ENCODE data around the gene NOBOX. TPM values are rescaled to one million over a fixed set of nuclear protein-coding genes. Genes with fewer than 3 reads are reported as not detected.
A peak's percentile ranks its signal among the peaks of the same experiment; 100 is the strongest.
"Not testable (repeated sequence)": the region's sequence is repeated elsewhere in the genome, so short reads cannot be mapped to it uniquely, and the experiment has no call there.

The NOBOX gene
- total RNA-seq, 4 donors from 2014 or later: not detected

- TF ChIP-seq POLR2A (IDR thresholded peaks at IDR 0.05) (no peak), CTCF (IDR thresholded peaks at IDR 0.05) (peak in 1 of 2 donors; percentile 28)
- no peaks in the 10 kb centered on the region for H3K36me3 ChIP-seq
- no peaks in the 10 kb centered on the region for H3K4me1 ChIP-seq
- peak in 1 of 2 donors; percentile 67 for DNase-seq (ENCODE audit: low spot score in 2 of 2)
- WGBS: 60% methylated on average over 4 of the region's 4 CpGs
- H3K27ac ChIP-seq: no peak overlapping the region
- no peaks in the 10 kb centered on the region for H3K9me3 ChIP-seq
- H3K4me3 ChIP-seq: no peak overlapping the region
- no peaks in the 10 kb centered on the region for H3K27me3 ChIP-seq
Measured at GRCh38 chr7:144437370-144438191, 34.1 kb upstream of the NOBOX start.

DNA sequence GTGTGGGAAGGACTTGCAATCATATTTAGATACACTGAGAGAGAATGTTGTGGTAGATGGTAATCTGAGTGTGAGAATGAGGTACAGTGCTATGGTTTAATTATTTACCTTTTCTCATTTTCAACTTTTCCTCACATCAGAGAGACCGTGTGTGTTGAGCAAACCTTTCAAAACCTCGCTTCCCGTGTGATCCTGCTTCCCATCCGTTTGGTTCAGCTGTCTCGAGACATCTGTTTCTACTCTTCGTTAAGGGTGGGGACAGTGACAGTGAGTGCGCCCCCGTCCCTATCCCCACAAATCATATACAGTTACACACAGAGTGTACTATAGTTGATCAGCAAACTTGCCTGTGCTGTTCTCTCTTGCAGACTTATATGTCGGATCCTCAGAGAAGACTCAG lies 33.0 kb upstream of the NOBOX start:
- DNase-seq (ENCODE audit: low spot score in 2 of 2): no peak
- Histone ChIP-seq H3K27me3 (no peaks in the 10 kb centered on the region), H3K4me1 (no peaks in the 10 kb centered on the region), H3K36me3 (no peaks in the 10 kb centered on the region), H3K27ac (no peak overlapping the region), H3K4me3 (no peak overlapping the region), H3K9me3 (no peaks in the 10 kb centered on the region)
- WGBS: 74% methylated on average over 9 of the region's 9 CpGs
- TF ChIP-seq POLR2AphosphoS5 (IDR thresholded peaks at IDR 0.05) (no peak), CTCF (IDR thresholded peaks at IDR 0.05) (no peak), EP300 (IDR thresholded peaks at IDR 0.05) (no peak), POLR2A (IDR thresholded peaks at IDR 0.05) (no peak)

DNA sequence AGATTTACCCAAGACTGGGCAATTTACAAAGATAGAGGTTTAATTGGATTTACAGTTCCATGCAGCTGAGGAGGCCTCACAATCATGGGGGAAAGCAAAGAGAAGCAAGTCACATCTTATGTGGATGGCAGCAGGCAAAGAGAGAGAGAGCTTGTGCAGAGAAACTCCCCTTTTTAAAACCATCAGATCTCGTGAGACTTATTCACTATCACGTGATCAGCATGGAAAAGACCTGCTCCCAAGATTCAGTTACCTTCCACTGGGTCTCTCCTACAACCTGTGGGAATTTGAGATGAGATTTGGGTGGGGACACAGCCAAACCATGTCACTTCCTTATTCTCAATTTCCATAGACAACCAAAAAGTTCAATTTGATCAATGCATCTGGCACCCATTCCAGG lies 24.9 kb upstream of the NOBOX start:
- WGBS: 80% methylated on average over 2 of the region's 2 CpGs
- Histone ChIP-seq H3K36me3 (no peaks in the 10 kb centered on the region), H3K27me3 (no peaks in the 10 kb centered on the region), H3K27ac (no peak overlapping the region), H3K4me1 (no peaks in the 10 kb centered on the region), H3K4me3 (no peak overlapping the region), H3K9me3 (no peaks in the 10 kb centered on the region)
- TF ChIP-seq POLR2A (IDR thresholded peaks at IDR 0.05): no peak
- no peak for TF ChIP-seq POLR2AphosphoS5 (IDR thresholded peaks at IDR 0.05)
- TF ChIP-seq CTCF (IDR thresholded peaks at IDR 0.05): no peak
- no peak for TF ChIP-seq EP300 (IDR thresholded peaks at IDR 0.05)
- DNase-seq (ENCODE audit: low spot score in 2 of 2): no peak

DNA sequence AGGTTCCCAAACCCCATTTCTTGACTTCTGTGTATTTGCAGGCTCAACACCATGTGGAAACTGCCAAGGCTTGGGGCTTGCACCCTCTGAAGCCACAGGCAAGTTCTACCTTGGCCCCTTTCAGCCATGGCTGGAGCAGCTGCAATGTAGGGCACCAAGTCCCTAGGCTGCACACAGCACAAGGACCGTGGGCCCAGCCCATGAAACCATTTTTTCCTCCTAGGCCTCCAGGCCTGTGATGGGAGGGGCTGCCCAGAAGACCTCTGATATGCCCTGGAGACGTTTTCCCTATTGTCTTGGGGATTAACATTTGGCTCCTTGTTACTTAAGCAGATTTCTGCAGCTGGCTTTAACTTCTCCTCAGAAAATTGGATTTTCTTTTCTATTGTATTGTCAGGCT lies 24.0 kb upstream of the NOBOX start:
- H3K4me1 ChIP-seq; H3K4me3 ChIP-seq; H3K9me3 ChIP-seq; DNase-seq (ENCODE audit: low spot score in 2 of 2); H3K27ac ChIP-seq; H3K27me3 ChIP-seq; H3K36me3 ChIP-seq: not testable (repeated sequence)
- WGBS: 49% methylated on average over 2 of the region's 2 CpGs

GRCh38 chr7:144418931-144419330 lies 15.4 kb upstream of the NOBOX start:
- H3K9me3 ChIP-seq; H3K27me3 ChIP-seq; H3K36me3 ChIP-seq; H3K4me3 ChIP-seq; H3K4me1 ChIP-seq; H3K27ac ChIP-seq; DNase-seq (ENCODE audit: low spot score in 2 of 2): not testable (repeated sequence)
- WGBS: 60% methylated on average over 4 of the region's 4 CpGs

DNA sequence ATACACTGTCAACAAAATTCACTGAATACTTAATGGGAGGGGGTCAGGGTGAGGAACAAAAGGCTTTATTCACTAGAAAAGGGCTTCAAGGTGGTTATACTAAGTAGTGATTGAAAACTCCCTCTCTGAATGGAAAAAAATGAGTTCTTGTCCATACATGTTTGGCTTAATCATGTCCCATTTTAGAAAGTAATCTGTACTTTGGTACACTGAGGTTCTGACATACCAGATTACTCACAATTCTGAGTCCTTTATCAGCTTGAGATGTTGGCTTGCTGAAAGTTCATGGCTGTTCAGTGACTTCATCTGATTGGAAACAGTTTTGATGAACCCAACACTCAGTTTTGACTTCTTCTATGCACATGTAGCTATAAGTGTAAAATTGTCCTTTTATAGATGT lies 12.8 kb upstream of the NOBOX start:
- DNase-seq (ENCODE audit: low spot score in 2 of 2): no peak
- H3K4me1 ChIP-seq: peaks cover 4% of the 10 kb centered on the region
- H3K36me3 ChIP-seq: no peaks in the 10 kb centered on the region
- H3K9me3 ChIP-seq: no peaks in the 10 kb centered on the region
- no peak overlapping the region for H3K27ac ChIP-seq
- TF ChIP-seq POLR2AphosphoS5 (IDR thresholded peaks at IDR 0.05) (no peak), POLR2A (IDR thresholded peaks at IDR 0.05) (no peak), CTCF (IDR thresholded peaks at IDR 0.05) (no peak), EP300 (IDR thresholded peaks at IDR 0.05) (no peak)
- H3K27me3 ChIP-seq: no peaks in the 10 kb centered on the region
- H3K4me3 ChIP-seq: no peak overlapping the region

All from suprapubic skin (tissue), 4 donors.